Left kidney (tissue), 8 donors: ENCODE data around the gene S100B. TPM values are rescaled to one million over a fixed set of nuclear protein-coding genes. Genes with fewer than 3 reads are reported as not detected.

ENCODE experiments used
- DNase-seq: peaks from one replicate; pipeline ENCODE4 v3.0.0-alpha.2; 2013
- long read RNA-seq, 8 donors: transcript quantifications; one replicate each; lab custom pipeline, GENCODE V29; 2026
- polyA plus RNA-seq: library from polyadenylated mRNA; unstranded; fragments of 120-200 nt; gene quantifications from one replicate; pipeline ENCODE4 v1.2.1, GENCODE V29; 2013; ENCODE audit not compliant: insufficient read length

The S100B gene
- polyA plus RNA-seq, result 3.2 TPM
- long read RNA-seq, donor 1, partial matches to known transcripts, result 0 of 3 reads
- long read RNA-seq, donor 1, other reads (novel, unspliced or antisense), result 0 of 3 reads
- long read RNA-seq, donor 2, partial matches to known transcripts, result 0 of 3 reads
- long read RNA-seq, donor 2, other reads (novel, unspliced or antisense), result 0 of 3 reads
- long read RNA-seq, donor 3, partial matches to known transcripts, result 0 of 4 reads
- long read RNA-seq, donor 3, other reads (novel, unspliced or antisense), result 0 of 4 reads
- long read RNA-seq, donor 4, result 0 reads
- long read RNA-seq, donor 5, transcript S100B-201 (3 exons, 877 nt), result major isoform, 11 of 11 reads
- long read RNA-seq, donor 5, partial matches to known transcripts, result 0 of 11 reads
- long read RNA-seq, donor 5, other reads (novel, unspliced or antisense), result 0 of 11 reads
- long read RNA-seq, donor 6, partial matches to known transcripts, result 0 of 1 reads
- long read RNA-seq, donor 6, other reads (novel, unspliced or antisense), result 0 of 1 reads
- long read RNA-seq, donor 7, partial matches to known transcripts, result 0 of 2 reads
- long read RNA-seq, donor 7, other reads (novel, unspliced or antisense), result 0 of 2 reads
- long read RNA-seq, donor 8, partial matches to known transcripts, result 0 of 1 reads
- long read RNA-seq, donor 8, other reads (novel, unspliced or antisense), result 0 of 1 reads

- peak; percentile 41 for DNase-seq
Observed at GRCh38 chr21:46604975-46605766, at the start of gene S100B. Gene S100B (minus strand): TSS chr21:46605082. CDS start chr21:46602415, 2,667 bp downstream.

GRCh38 chr21:46651121-46651520 lies 46.2 kb upstream of the S100B start:
- no peak for DNase-seq

- DNase-seq, result no peak
Observed at GRCh38 chr21:46650476-46651098, 45.7 kb upstream of the S100B start.

- DNase-seq, result no peak
Observed at GRCh38 chr21:46649356-46649755, 44.5 kb upstream of the S100B start.

GRCh38 chr21:46648539-46648938 lies 43.7 kb upstream of the S100B start:
- no peak for DNase-seq

GRCh38 chr21:46646541-46647154 lies 41.8 kb upstream of the S100B start:
- DNase-seq, result no peak

- DNase-seq, result no peak
Observed at GRCh38 chr21:46645840-46646239, 41.0 kb upstream of the S100B start.

GRCh38 chr21:46643379-46644177 lies 38.7 kb upstream of the S100B start:
- DNase-seq, result no peak

GRCh38 chr21:46641656-46642055 lies 36.8 kb upstream of the S100B start:
- DNase-seq, result no peak

GRCh38 chr21:46639489-46640386 lies 34.9 kb upstream of the S100B start:
- DNase-seq, result no peak

- no peak for DNase-seq
Observed at GRCh38 chr21:46637952-46638746, 33.3 kb upstream of the S100B start.

- DNase-seq, result no peak
Observed at GRCh38 chr21:46636550-46637285, 31.8 kb upstream of the S100B start.

- no peak for DNase-seq
Observed at GRCh38 chr21:46636181-46636512, 31.3 kb upstream of the S100B start.

- DNase-seq, result peak; percentile 97
Observed at GRCh38 chr21:46635324-46636180, 30.7 kb upstream of the S100B start, which contains the start of gene PRMT2. Gene PRMT2 (plus strand): TSS chr21:46635674. CDS start chr21:46636952, 1,278 bp downstream.

GRCh38 chr21:46634966-46635323 lies 30.1 kb upstream of the S100B start:
- DNase-seq, result peak; percentile 93

- DNase-seq, result no peak
Observed at GRCh38 chr21:46634427-46634826, 29.5 kb upstream of the S100B start.

GRCh38 chr21:46633566-46633965 lies 28.7 kb upstream of the S100B start:
- DNase-seq, result no peak
